HG03097 (cell line): ENCODE results near the gene MINK1.

Source experiments
- ATAC-seq: cut with Tn5 transposase; IDR thresholded peaks from one replicate; pipeline ENCODE4 v1.9.1; 2021; ENCODE audit not compliant: unreplicated experiment, low FRiP score

Gene MINK1

GRCh38 chr17:4833178-4833940, at the start of gene MINK1:
Gene MINK1, plus strand, starts transcription at chr17:4833340. Its CDS starts 244 bp downstream, at chr17:4833584.
- ATAC-seq, result peak; percentile 90

- no peak for ATAC-seq
Measured at GRCh38 chr17:4785311-4786105, 47.6 kb upstream of the MINK1 start.

GRCh38 chr17:4786106-4786511, 47.0 kb upstream of the MINK1 start, which contains the start of gene VMO1:
Gene VMO1, minus strand, starts transcription at chr17:4786364. Its CDS starts 12 bp downstream, at chr17:4786352.
- no peak for ATAC-seq

DNA sequence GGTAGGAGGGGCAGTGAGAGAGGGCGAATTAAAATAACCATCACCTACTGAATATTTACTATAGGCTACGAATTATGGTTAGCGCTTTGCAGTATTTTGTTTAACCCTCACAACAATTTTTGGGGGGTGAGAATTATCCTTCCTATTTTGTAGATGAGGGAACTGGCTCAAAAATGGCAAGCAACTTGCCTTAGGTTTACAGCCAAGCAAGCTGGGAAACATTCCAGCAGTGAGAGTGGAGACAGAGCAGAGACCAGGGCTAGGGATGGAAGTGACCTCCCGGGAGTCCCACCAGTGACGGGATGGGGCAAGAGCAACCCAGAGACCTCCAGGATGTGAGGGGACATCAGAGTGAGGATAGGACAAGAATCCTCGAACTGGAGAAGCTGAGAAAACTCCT, 46.6 kb upstream of the MINK1 start:
- no peak for ATAC-seq

- no peak for ATAC-seq
Measured at GRCh38 chr17:4788159-4788806, 44.9 kb upstream of the MINK1 start.

DNA sequence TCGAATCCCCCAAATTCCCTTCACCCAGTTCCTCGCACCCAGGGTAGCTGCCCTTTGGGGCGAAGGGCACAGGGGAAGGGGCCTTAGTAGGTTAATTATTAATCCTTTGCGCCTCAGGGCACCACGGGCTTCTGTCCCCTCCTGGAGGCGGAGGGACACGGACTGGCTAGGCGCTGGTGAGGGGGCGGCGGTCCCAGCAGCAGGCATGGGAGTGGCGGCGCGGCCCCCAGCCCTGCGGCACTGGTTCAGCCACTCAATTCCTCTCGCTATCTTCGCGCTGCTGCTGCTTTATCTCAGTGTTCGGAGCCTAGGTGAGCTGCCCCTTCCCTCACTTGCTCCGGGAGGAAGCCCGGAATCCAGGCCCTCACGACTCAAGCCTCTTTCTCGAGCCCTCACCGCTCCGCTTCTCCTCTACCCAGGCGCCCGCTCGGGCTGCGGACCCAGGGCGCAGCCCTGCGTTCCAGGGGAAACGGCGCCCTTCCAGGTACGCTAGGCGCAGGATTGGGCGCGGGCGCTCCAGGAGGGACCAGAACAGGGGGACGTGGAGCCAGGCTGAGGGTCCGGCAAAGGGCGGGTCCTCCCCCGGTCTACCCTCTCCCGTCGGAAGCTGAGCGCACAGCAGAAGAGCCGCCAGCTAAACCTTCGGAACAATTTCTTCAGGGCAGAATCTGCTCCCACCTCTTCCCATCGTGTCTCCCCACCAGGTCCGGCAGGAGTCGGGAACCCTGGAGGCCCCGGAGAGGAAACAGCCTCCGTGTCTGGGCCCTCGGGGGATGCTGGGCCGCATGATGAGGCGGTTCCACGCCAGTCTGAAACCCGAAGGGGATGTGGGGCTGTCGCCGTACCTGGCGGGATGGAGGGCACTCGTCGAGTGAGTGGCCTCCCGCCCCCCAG, 44.1 kb upstream of the MINK1 start, which contains the start of gene GLTPD2:
Gene GLTPD2, plus strand, starts transcription at position 158 of the 894 bp plus-strand sequence. Its CDS starts 48 bp downstream, at position 206.
- ATAC-seq, result no peak

DNA sequence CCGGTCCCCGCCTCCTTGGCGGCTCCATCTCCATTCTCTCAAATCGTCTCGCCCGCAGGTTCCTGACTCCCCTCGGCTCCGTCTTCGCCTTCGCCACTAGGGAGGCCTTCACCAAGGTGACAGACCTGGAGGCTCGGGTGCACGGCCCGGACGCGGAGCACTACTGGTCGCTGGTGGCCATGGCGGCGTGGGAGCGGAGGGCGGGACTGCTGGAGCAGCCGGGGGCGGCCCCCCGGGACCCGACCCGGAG, 43.5 kb upstream of the MINK1 start:
- no peak for ATAC-seq

GRCh38 chr17:4789951-4790704, 43.0 kb upstream of the MINK1 start:
- peak; percentile 90 for ATAC-seq

DNA sequence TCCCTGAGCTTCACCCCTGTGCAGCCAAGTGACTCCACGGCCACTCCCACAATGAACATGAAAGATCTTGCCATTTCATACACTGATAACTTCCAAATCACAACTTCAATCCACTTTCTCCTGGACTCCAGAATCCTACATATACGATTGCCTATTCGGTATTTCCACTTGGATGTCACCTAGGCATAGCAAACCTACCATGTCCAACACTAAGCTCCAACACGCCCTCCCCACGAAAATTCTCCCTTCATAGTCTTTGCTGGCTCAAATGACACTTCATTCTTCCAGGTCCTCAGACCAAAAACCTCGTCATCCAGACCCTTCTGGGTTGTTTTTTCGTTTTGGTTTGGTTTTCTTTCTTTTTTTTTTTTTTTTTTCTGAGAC, 42.4 kb upstream of the MINK1 start:
- ATAC-seq, result no peak

DNA sequence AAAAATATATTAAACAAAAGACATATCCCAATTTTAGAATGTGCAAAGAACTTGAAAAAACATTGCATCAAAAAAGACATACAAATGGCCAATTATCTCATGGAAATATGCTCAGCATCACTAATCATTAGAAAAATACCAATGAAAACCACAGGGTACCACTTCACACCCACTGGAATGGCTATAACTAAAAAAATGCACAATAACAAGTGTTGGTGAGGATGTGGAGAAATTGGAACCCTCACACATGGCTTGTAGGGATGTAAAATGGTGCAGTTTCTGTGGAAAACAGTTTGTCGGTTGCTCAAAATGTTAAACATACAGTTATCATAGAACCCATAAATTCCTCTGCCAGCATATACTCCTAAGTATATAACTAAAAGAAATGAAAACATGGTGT, 38.0 kb upstream of the MINK1 start:
- no peak for ATAC-seq

DNA sequence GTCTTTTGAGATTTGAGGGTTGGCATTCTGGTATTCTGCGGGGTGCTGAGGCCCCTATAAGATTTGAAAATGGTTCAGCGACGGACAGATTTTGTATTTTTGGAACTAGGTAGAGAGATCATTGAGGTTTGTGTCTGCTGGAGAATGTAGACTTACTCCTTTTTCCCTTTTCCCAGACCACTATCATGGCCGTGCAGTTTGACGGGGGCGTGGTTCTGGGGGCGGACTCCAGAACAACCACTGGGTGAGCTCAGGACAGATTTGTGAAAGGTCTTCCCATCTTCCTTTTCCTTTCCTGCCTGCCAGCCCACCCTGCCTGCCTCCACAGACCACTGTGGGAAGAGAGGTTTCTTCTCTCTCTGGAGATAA, 36.6 kb upstream of the MINK1 start:
- ATAC-seq, result no peak

DNA sequence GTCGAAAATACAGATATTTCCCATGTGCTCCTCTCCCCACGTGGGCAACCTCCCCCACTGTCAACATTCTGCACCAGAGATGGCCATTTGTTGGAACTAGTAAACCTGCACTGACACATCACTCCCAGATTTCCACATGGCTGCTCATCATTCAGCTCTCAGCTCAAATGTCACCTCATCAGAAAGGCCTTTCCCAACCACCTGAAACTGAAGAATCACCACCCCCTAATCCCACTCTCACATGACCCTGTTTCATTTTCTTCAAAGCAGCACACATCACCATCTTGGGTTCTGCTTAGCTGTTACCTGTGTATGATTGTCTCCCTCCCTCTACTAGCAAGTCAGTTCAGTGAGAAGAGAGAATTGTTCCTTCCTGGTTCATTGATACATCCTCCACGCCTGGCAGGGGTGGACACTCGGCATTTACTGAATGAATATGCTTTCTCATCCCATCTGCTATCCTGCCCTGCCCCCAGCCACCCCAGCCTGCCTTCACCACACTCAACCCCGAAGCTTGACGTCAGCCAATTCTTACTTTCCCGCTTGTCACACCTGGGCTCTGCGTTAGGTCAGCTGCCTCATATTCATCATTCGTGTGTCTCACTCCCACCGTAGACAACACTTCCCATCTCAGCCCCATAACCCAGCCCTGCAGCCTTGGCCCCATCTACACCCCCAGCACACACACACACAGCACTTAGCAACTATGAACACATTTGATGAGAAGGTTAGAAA, 32.5 kb upstream of the MINK1 start:
- no peak for ATAC-seq

- ATAC-seq, result no peak
Measured at GRCh38 chr17:4802228-4802627, 30.9 kb upstream of the MINK1 start, which contains the start of gene C17orf114. Gene C17orf114, minus strand, starts transcription at chr17:4802328.

DNA sequence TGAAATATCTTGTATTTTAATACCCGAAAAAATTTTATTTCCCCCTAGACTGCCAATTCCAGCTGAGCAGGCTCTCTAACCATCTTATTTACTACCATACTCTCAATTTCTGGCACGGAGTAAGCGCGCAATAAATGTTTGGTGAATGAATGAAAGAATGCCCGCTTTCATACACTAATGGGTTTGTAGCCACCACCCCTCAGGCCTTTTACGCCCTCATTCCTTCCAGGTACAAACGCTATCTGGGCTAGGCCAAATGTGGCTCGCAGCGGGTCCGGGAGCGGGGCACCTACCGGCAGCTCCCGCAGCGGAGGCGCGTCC, 26.7 kb upstream of the MINK1 start:
- ATAC-seq, result no peak

- ATAC-seq, result peak; percentile 91
Measured at GRCh38 chr17:4806777-4807604, 26.1 kb upstream of the MINK1 start, which contains the start of gene PLD2. Gene PLD2, plus strand, starts transcription at chr17:4807152. Its CDS starts 621 bp downstream, at chr17:4807773.

GRCh38 chr17:4807605-4808377, 25.3 kb upstream of the MINK1 start:
- ATAC-seq, result no peak

GRCh38 chr17:4808378-4808767, 24.8 kb upstream of the MINK1 start:
- no peak for ATAC-seq
